SK-N-SH (cell line): Measurements from ENCODE around the gene TMEM62. TPM values are rescaled to one million over a fixed set of nuclear protein-coding genes. Genes with fewer than 3 reads are reported as not detected.
A peak's percentile ranks its signal among the peaks of the same experiment; 100 is the strongest.

ENCODE experiments used
- CTCF ChIA-PET: fragments of 300-600, 350-600 bp; formaldehyde crosslinking; extraction: SDS; loops from one replicate; lab custom pipeline; 2021; lab: Yijun Ruan, JAX
- POLR2A ChIA-PET: fragments of 350-600 bp; sonication (Branson Sonifier 250); formaldehyde crosslinking; extraction: SDS; loops from one replicate; lab custom pipeline; 2020; ENCODE audit warnings: antibody characterized with exemption, inconsistent platforms; lab: Yijun Ruan, JAX
- DNase-seq: peaks from one replicate; pipeline ENCODE4 v3.0.0; 2012
- H2AFZ ChIP-seq: fragments of 200-600 bp; sonication (generic); 2 replicates; pipeline ENCODE4 v1.8.1; 2016; ENCODE audit warnings: antibody characterized with exemption, mild to moderate bottlenecking, low read depth
- H3F3A ChIP-seq: fragments of 200-600 bp; sonication (generic); replicated peaks from 2 replicates; pipeline ENCODE3; 2016; ENCODE audit warnings: antibody characterized with exemption, mild to moderate bottlenecking; ENCODE audit not compliant: insufficient read depth
- H3K27ac ChIP-seq, 2 experiments: fragments of 200-500 bp in 1 of 2; fragments of 200-600 bp in 1 of 2; sonication (Bioruptor generic) in 1 of 2; sonication (generic), shearing (Covaris generic) in 1 of 2; 2 replicates each; pipeline versions ENCODE4 v1.5.1 to v1.6.1; 2014 to 2016; ENCODE audit warnings: low read depth in 2 of 2, inconsistent platforms in 1 of 2, low read length in 1 of 2, mild to moderate bottlenecking in 1 of 2, mixed read lengths in 1 of 2
- H3K27me3 ChIP-seq: fragments of 200-600 bp; sonication (generic), shearing (Covaris generic); 2 replicates; pipeline ENCODE4 v1.6.1; 2016; ENCODE audit warnings: mixed run types; ENCODE audit not compliant: insufficient read depth
- H3K36me3 ChIP-seq, 2 experiments: fragments of 200-500 bp in 1 of 2; fragments of 200-600 bp in 1 of 2; sonication (Bioruptor generic) in 1 of 2; sonication (generic) in 1 of 2; replicated peaks in 1 of 2; 2 replicates each; pipeline versions ENCODE3 to v1.5.1; 2014 to 2016; ENCODE audit warnings: low read length in 1 of 2, mild to moderate bottlenecking in 1 of 2; ENCODE audit not compliant: insufficient read depth in 2 of 2, control insufficient read depth in 1 of 2
- H3K4me1 ChIP-seq, 2 experiments: fragments of 200-500 bp in 1 of 2; fragments of 200-600 bp in 1 of 2; sonication (Bioruptor generic) in 1 of 2; sonication (generic), shearing (Covaris generic) in 1 of 2; 2 replicates each; pipeline versions ENCODE4 v1.5.1 to v1.6.1; 2014 to 2016; ENCODE audit warnings: low read depth in 1 of 2, low read length in 1 of 2, mixed run types in 1 of 2; ENCODE audit not compliant: insufficient read depth in 2 of 2, control insufficient read depth in 1 of 2
- H3K4me2 ChIP-seq: fragments of 200-600 bp; sonication (generic), shearing (Covaris generic); 2 replicates; pipeline ENCODE4 v1.6.1; 2017; ENCODE audit warnings: mixed run types
- H3K4me3 ChIP-seq, 2 experiments: fragments of 200-500 bp in 1 of 2; fragments of 200-600 bp in 1 of 2; sonication (Bioruptor generic) in 1 of 2; sonication (generic), shearing (Covaris generic) in 1 of 2; 2 replicates each; pipeline versions ENCODE4 v1.5.1 to v1.8.1; 2014 to 2016; ENCODE audit warnings: low read depth in 2 of 2, inconsistent platforms in 1 of 2, low read length in 1 of 2, mild to moderate bottlenecking in 1 of 2, mixed read lengths in 1 of 2, moderate library complexity in 1 of 2
- H3K79me2 ChIP-seq: fragments of 200-600 bp; sonication (generic); 2 replicates; pipeline ENCODE4 v1.8.1; 2017; ENCODE audit warnings: mild to moderate bottlenecking; ENCODE audit not compliant: insufficient read depth
- H3K9ac ChIP-seq: fragments of 200-600 bp; sonication (generic); 2 replicates; pipeline ENCODE4 v1.6.1; 2017; ENCODE audit warnings: mixed run types
- H3K9me2 ChIP-seq: fragments of 200-600 bp; sonication (generic); 2 replicates; pipeline ENCODE4 v1.6.1; 2017; ENCODE audit warnings: mixed run types
- H3K9me3 ChIP-seq: fragments of 200-600 bp; sonication (generic); 2 replicates; pipeline ENCODE4 v1.6.1; 2017; ENCODE audit warnings: mixed run types, mild to moderate bottlenecking, moderate library complexity
- H4K20me1 ChIP-seq: fragments of 200-600 bp; sonication (generic); 2 replicates; pipeline ENCODE4 v1.6.1; 2017; ENCODE audit warnings: mild to moderate bottlenecking, mixed run types; ENCODE audit not compliant: insufficient read depth
- CHD2 ChIP-seq: fragments of 150-350 bp; IDR thresholded peaks from 2 replicates; pipeline ENCODE4 v1.6.1; 2018; ENCODE audit warnings: low read length; ENCODE audit not compliant: partially characterized antibody
- EP300 ChIP-seq, 2 experiments: IDR thresholded peaks; 2 replicates each; pipeline versions ENCODE4 v1.4.0 to v1.6.1; 2012; ENCODE audit warnings: borderline replicate concordance in 1 of 2, low read depth in 1 of 2, low read length in 1 of 2
- FOSL2 ChIP-seq: IDR thresholded peaks from 2 replicates; pipeline ENCODE4 v1.4.0; 2012; ENCODE audit warnings: low read depth, mild to moderate bottlenecking, moderate library complexity, borderline replicate concordance
- GABPA ChIP-seq: IDR thresholded peaks from 2 replicates; pipeline ENCODE4 v1.4.0; 2012; ENCODE audit warnings: low read depth, mild to moderate bottlenecking
- GATA2 ChIP-seq: sonication (generic); formaldehyde crosslinking; IDR thresholded peaks from 2 replicates; pipeline ENCODE4 v1.5.0; 2020; ENCODE audit warnings: mild to moderate bottlenecking, missing genetic modification reagents
- MXI1 ChIP-seq: IDR thresholded peaks from 2 replicates; pipeline ENCODE4 v1.6.1; 2012; ENCODE audit warnings: mild to moderate bottlenecking, low read depth, low read length, improper control_type of control experiment
- NFIC ChIP-seq: IDR thresholded peaks from 2 replicates; pipeline ENCODE4 v1.4.0; 2012; ENCODE audit warnings: borderline replicate concordance
- PBX3 ChIP-seq: IDR thresholded peaks from 2 replicates; pipeline ENCODE4; 2012
- RAD21 ChIP-seq: IDR thresholded peaks from 2 replicates; pipeline ENCODE4 v1.6.1; 2012; ENCODE audit warnings: mild to moderate bottlenecking, low read length
- RCOR1 ChIP-seq: fragments of 150-350 bp; IDR thresholded peaks from 2 replicates; pipeline ENCODE4 v1.6.1; 2017; ENCODE audit warnings: antibody characterized with exemption, low read length
- RFX5 ChIP-seq: IDR thresholded peaks from 2 replicates; pipeline ENCODE4 v1.6.1; 2012; ENCODE audit warnings: mild to moderate bottlenecking, improper control_type of control experiment, low read length
- SIN3A ChIP-seq: IDR thresholded peaks from 2 replicates; pipeline ENCODE4 v1.6.1; 2012; ENCODE audit warnings: low read depth, mild to moderate bottlenecking, low read length, moderate library complexity, borderline replicate concordance
- SMC3 ChIP-seq: IDR thresholded peaks from 2 replicates; pipeline ENCODE4 v1.6.1; 2012; ENCODE audit warnings: low read depth, low read length, improper control_type of control experiment
- TCF12 ChIP-seq: IDR thresholded peaks from 2 replicates; pipeline ENCODE4 v1.4.0; 2012
- TEAD4 ChIP-seq: IDR thresholded peaks from 2 replicates; pipeline ENCODE4 v1.4.0; 2012; ENCODE audit warnings: mild to moderate bottlenecking, borderline replicate concordance; ENCODE audit not compliant: insufficient read depth
- ZBTB33 ChIP-seq: IDR thresholded peaks from 2 replicates; pipeline ENCODE4 v1.4.0; 2012; ENCODE audit warnings: low read depth, borderline replicate concordance
- WGBS: methylation state at CpG from one replicate; pipeline ENCODE4 v1.1.6; 2017; ENCODE audit warnings: low lambda C conversion rate; 5-methylcytosine and 5-hydroxymethylcytosine counted together
- polyA plus RNA-seq, 3 experiments: library from polyadenylated mRNA; depleted of rRNA; stranded (reverse); fragments of >200 nt; gene quantifications; 2 replicates each; pipeline ENCODE4 v1.2.3, GENCODE V29; 2012

The TMEM62 gene
- polyA plus RNA-seq, 1 of the 3 experiments (the other 2 are of a cell fraction): 3.3 TPM

DNA sequence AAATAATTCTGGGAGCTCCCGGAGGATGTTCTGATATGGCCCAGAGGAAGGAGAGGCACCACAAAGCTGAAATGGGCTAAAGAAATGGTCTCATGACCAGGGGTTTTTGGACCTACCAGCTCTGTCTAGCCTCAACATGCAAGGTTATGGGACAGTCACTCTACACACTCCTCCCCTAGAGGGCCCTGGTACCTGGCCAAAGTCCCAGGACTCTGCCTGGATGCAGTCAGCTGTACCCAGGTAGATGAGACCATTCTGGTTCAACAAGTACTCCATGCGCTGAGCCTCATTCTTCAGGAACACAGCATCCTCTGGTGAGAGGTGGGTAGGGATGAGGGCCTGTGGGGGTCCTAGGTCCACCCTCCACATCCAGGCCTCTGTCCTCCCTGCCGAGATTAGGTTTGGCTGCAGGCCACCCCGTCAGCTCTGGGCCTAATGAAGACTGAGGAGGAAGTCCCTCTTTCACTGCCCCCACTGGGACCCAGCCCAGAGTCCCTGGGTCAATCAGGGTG lies 77.9 kb downstream of the TMEM62 start (continued):
- no peak for TF ChIP-seq SIN3A
- TF ChIP-seq FOSL2: no peak
- no peak for TF ChIP-seq SMC3
- TF ChIP-seq GABPA: no peak
- no peak for TF ChIP-seq TEAD4
- no peak for TF ChIP-seq GATA2 (CRISPR knock-in tag)
- TF ChIP-seq, all 33 proteins: peak for 0

- H3K27me3 ChIP-seq: peaks cover 8% of the 10 kb centered on the region; the same call in 1 of the 2 replicates
These were observed 78.9 kb downstream of the TMEM62 start for GRCh38 chr15:43212299-43212698.

More at GRCh38 chr15:43212299-43212698, 78.9 kb downstream of the TMEM62 start:
- ChIA-PET POLR2A (no interaction called here), CTCF (interaction anchor here (1.2 to 11.9 kb wide), 6 partner anchors 8 to 73 kb away, joined by 3 to 70 read pairs (median 16); no protein-coding TSS in a partner anchor)
- Histone ChIP-seq H3K79me2 (no peaks in the 10 kb centered on the region), H2AFZ (no peak overlapping the region), H3K9me2 (no peaks in the 10 kb centered on the region), H4K20me1 (no peaks in the 10 kb centered on the region), H3F3A (no peaks in the 10 kb centered on the region), H3K4me2 (no peak overlapping the region), H3K9ac (no peak overlapping the region), H3K4me1 (peaks cover 0 to 12% of the 10 kb centered on the region in 2 experiments; a peak in 1 of 4 replicates), H3K9me3 (no peaks in the 10 kb centered on the region), H3K36me3 (no peaks in the 10 kb centered on the region), H3K27ac (peak overlapping the region in 1 of 2 experiments; percentile 19; a peak in 1 of 4 replicates), H3K4me3 (no peak overlapping the region)
- no peak for TF ChIP-seq TCF12
- no peak for TF ChIP-seq RAD21
- TF ChIP-seq ZBTB33: no peak
- TF ChIP-seq NFIC: no peak
- TF ChIP-seq GABPA: no peak
- TF ChIP-seq CHD2: peak; percentile 52
- no peak for TF ChIP-seq SMC3
- peak; percentile 62; the same call in 1 of the 2 replicates for TF ChIP-seq RCOR1
- TF ChIP-seq MXI1: no peak
- 0 out of 2 replicates have a peak, but pooled peaks have one; percentile 18 for TF ChIP-seq GATA2 (CRISPR knock-in tag)
- no peak for TF ChIP-seq RFX5
- TF ChIP-seq EP300 (IDR thresholded peaks at IDR 0.05; ENCODE audit: borderline replicate concordance in 1 of 2, low read depth in 1 of 2, low read length in 1 of 2): 0 out of 4 replicates have a peak, but pooled peaks of 1 of the 2 experiments have one; percentile 30
- TF ChIP-seq PBX3: no peak
- 34% methylated on average over 8 of the region's 8 CpGs for WGBS
- peak; percentile 75 for DNase-seq
